SK-N-SH treated with all-trans-retinoic acid at 6 μM for 48 hours (cell line): ENCODE measurements around the gene PID1.

Experiments used
- ATAC-seq: fragments of 200-7000 bp; cut with Tn5 transposase; 3 replicates; pipeline ENCODE4 v1.9.1; 2020; ENCODE audit warnings: mild to moderate bottlenecking, moderate library complexity
- CSDC2 ChIP-seq: fragments of 250-450 bp; sonication (Bioruptor Pico); IDR thresholded peaks from 2 replicates; pipeline ENCODE4 v1.5.0; 2020; ENCODE audit warnings: mild to moderate bottlenecking, moderate library complexity
- CSRNP3 ChIP-seq: fragments of 250-450 bp; sonication (Bioruptor Pico); IDR thresholded peaks from 2 replicates; pipeline ENCODE4 v1.5.1; 2021; ENCODE audit warnings: mild to moderate bottlenecking, moderate library complexity
- GLIS3 ChIP-seq: fragments of 250-450 bp; sonication (Bioruptor Pico); IDR thresholded peaks from 2 replicates; pipeline ENCODE4 v1.5.0; 2020; ENCODE audit warnings: mild to moderate bottlenecking, moderate library complexity
- ISL1 ChIP-seq: fragments of 250-450 bp; sonication (Bioruptor Pico); IDR thresholded peaks from 2 replicates; pipeline ENCODE4 v2.1.2; 2022; ENCODE audit warnings: mild to moderate bottlenecking, moderate library complexity
- OSR1 ChIP-seq: fragments of 250-450 bp; sonication (Bioruptor Pico); IDR thresholded peaks from 2 replicates; pipeline ENCODE4 v1.8.0; 2022; ENCODE audit warnings: moderate library complexity, mild to moderate bottlenecking, inconsistent platforms
- PATZ1 ChIP-seq: fragments of 250-450 bp; sonication (Bioruptor Pico); IDR thresholded peaks from 2 replicates; pipeline ENCODE4 v1.8.0; 2020; ENCODE audit warnings: mild to moderate bottlenecking, moderate library complexity, borderline replicate concordance
- POU6F1 ChIP-seq: fragments of 250-450 bp; sonication (Bioruptor Pico); IDR thresholded peaks from 2 replicates; pipeline ENCODE4 v1.8.0; 2021; ENCODE audit warnings: low read depth, mild to moderate bottlenecking, moderate library complexity, borderline replicate concordance
- PPARA ChIP-seq: fragments of 250-450 bp; sonication (Bioruptor Pico); IDR thresholded peaks from 2 replicates; pipeline ENCODE4 v1.5.0; 2020; ENCODE audit warnings: mild to moderate bottlenecking, borderline replicate concordance
- RARB ChIP-seq: fragments of 250-450 bp; sonication (Bioruptor Pico); IDR thresholded peaks from 2 replicates; pipeline ENCODE4 v1.8.0; 2021; ENCODE audit warnings: mild to moderate bottlenecking, moderate library complexity
- TCF4 ChIP-seq: fragments of 250-450 bp; sonication (Bioruptor Pico); IDR thresholded peaks from 2 replicates; pipeline ENCODE4 v1.8.0; 2021; ENCODE audit warnings: mild to moderate bottlenecking, moderate library complexity, borderline replicate concordance
- TOX ChIP-seq: fragments of 250-450 bp; sonication (Bioruptor Pico); IDR thresholded peaks from 2 replicates; pipeline ENCODE4 v1.8.0; 2021; ENCODE audit warnings: mild to moderate bottlenecking, moderate library complexity, borderline replicate concordance
- TSHZ2 ChIP-seq: fragments of 250-450 bp; sonication (Bioruptor Pico); IDR thresholded peaks from 2 replicates; pipeline ENCODE4 v1.5.0; 2020; ENCODE audit warnings: mild to moderate bottlenecking, moderate library complexity
- ZC3H10 ChIP-seq: fragments of 250-450 bp; sonication (Bioruptor Pico); IDR thresholded peaks from 2 replicates; pipeline ENCODE4 v1.5.1; 2021; ENCODE audit warnings: mild to moderate bottlenecking, moderate library complexity
- ZFP3 ChIP-seq: fragments of 250-450 bp; sonication (Bioruptor Pico); IDR thresholded peaks from 2 replicates; pipeline ENCODE4 v1.5.0; 2020; ENCODE audit warnings: mild to moderate bottlenecking, moderate library complexity
- ZNF565 ChIP-seq: fragments of 450-650 bp; formaldehyde crosslinking; conservative IDR thresholded peaks from 2 replicates; pipeline ENCODE4 v1.5.0; 2020; ENCODE audit warnings: low read depth, mild to moderate bottlenecking, moderate library complexity
- ZNF8 ChIP-seq: fragments of 450-650 bp; formaldehyde crosslinking; IDR thresholded peaks from 2 replicates; pipeline ENCODE4 v1.5.0; 2020; ENCODE audit warnings: mild to moderate bottlenecking, moderate library complexity
- TF ChIP-seq, protein P1 (sequence below): fragments of 250-450 bp; sonication (Bioruptor Pico); IDR thresholded peaks from 2 replicates; pipeline ENCODE4 v1.5.1; 2020; ENCODE audit warnings: low read depth, mild to moderate bottlenecking, moderate library complexity

Gene PID1

DNA sequence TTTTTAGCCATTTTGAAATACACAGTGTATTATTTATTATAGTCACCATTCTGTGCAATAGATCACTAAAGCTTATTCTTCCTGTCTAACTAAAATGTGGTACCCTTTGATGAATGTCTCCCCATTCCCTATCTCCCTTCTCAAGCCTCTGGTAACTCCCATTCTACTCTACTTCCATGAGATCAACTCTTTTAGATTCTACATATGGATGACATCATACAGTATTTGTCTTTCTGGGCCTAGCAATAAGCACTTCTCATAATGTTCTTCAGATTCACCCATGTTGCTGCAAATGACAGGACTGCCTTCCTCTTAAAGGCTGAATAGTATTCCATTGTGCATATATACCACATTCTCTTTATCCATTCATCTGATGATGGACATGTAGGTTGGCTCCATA, 210.9 kb downstream of the PID1 start:
- ATAC-seq, result no peak
- TF ChIP-seq CSDC2 (CRISPR knock-in tag) (no peak), ZC3H10 (no peak), POU6F1 (CRISPR knock-in tag) (no peak), RARB (CRISPR knock-in tag) (no peak)
- TF ChIP-seq, all 23 proteins: peak for 0

GRCh38 chr2:229059331-229060033, 211.6 kb downstream of the PID1 start:
- no peak for ATAC-seq
- no peak for TF ChIP-seq TCF4 (CRISPR knock-in tag)
- TF ChIP-seq ISL1 (CRISPR knock-in tag), result no peak
- TF ChIP-seq, protein P1, sequence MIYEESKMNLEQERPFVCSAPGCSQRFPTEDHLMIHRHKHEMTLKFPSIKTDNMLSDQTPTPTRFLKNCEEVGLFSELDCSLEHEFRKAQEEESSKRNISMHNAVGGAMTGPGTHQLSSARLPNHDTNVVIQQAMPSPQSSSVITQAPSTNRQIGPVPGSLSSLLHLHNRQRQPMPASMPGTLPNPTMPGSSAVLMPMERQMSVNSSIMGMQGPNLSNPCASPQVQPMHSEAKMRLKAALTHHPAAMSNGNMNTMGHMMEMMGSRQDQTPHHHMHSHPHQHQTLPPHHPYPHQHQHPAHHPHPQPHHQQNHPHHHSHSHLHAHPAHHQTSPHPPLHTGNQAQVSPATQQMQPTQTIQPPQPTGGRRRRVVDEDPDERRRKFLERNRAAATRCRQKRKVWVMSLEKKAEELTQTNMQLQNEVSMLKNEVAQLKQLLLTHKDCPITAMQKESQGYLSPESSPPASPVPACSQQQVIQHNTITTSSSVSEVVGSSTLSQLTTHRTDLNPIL, result no peak

GRCh38 chr2:229057976-229058553, 213.0 kb downstream of the PID1 start:
- no peak for ATAC-seq
- TF ChIP-seq ZNF8 (CRISPR knock-in tag) (no peak), GLIS3 (no peak), CSDC2 (CRISPR knock-in tag) (no peak), ZC3H10 (no peak), POU6F1 (CRISPR knock-in tag) (no peak)

GRCh38 chr2:229054311-229054710, 216.8 kb downstream of the PID1 start:
- no peak for ATAC-seq
- TF ChIP-seq ZNF8 (CRISPR knock-in tag), result no peak
- TF ChIP-seq PATZ1 (CRISPR knock-in tag), result no peak
- TF ChIP-seq RARB (CRISPR knock-in tag), result no peak
- TF ChIP-seq POU6F1 (CRISPR knock-in tag), result no peak
- TF ChIP-seq TSHZ2 (CRISPR knock-in tag), result no peak
- no peak for TF ChIP-seq CSRNP3 (CRISPR knock-in tag)
- TF ChIP-seq TCF4 (CRISPR knock-in tag), result no peak
- no peak for TF ChIP-seq OSR1 (CRISPR knock-in tag)
- no peak for TF ChIP-seq CSDC2 (CRISPR knock-in tag)
- TF ChIP-seq GLIS3, result no peak
- no peak for TF ChIP-seq TOX
- no peak for TF ChIP-seq ZFP3
- TF ChIP-seq ISL1 (CRISPR knock-in tag), result no peak
- TF ChIP-seq, protein P1, result no peak
- TF ChIP-seq PPARA (CRISPR knock-in tag), result no peak
- TF ChIP-seq ZNF565 (CRISPR knock-in tag), result no peak
